H9 (cell line): Measurements from ENCODE around the gene LHPP. TPM values are rescaled to one million over a fixed set of nuclear protein-coding genes. Genes with fewer than 3 reads are reported as not detected.

Experiments
- DNase-seq: peaks from one replicate; pipeline ENCODE4 v3.0.0-alpha.2; 2017
- H2AFZ ChIP-seq: one replicate; pipeline ENCODE4 v1.6.1; 2013; ENCODE audit warnings: mild to moderate bottlenecking, low read length, control low read depth, moderate library complexity
- H2AK5ac ChIP-seq: 2 replicates; pipeline ENCODE4 v1.6.1; 2013; ENCODE audit warnings: low read length, control low read depth, mixed read lengths; ENCODE audit not compliant: insufficient read length
- H2BK120ac ChIP-seq: one replicate; pipeline ENCODE4 v1.6.1; 2013; ENCODE audit warnings: low read depth, mild to moderate bottlenecking, low read length, control low read depth, inconsistent platforms; ENCODE audit not compliant: poor library complexity, severe bottlenecking
- H2BK12ac ChIP-seq: 2 replicates; pipeline ENCODE4 v1.6.1; 2013; ENCODE audit warnings: low read length, control low read depth, mixed read lengths, low read depth; ENCODE audit not compliant: insufficient read length
- H2BK15ac ChIP-seq: 2 replicates; pipeline ENCODE4 v1.6.1; 2013; ENCODE audit warnings: low read depth, low read length, control low read depth
- H2BK20ac ChIP-seq: one replicate; pipeline ENCODE4 v1.6.1; 2013; ENCODE audit warnings: low read depth, mild to moderate bottlenecking, low read length, control low read depth, inconsistent platforms; ENCODE audit not compliant: poor library complexity, severe bottlenecking
- H2BK5ac ChIP-seq: 2 replicates; pipeline ENCODE4 v1.6.1; 2013; ENCODE audit warnings: low read length, control low read depth, mixed read lengths; ENCODE audit not compliant: insufficient read length
- H3K14ac ChIP-seq: 2 replicates; pipeline ENCODE4 v1.6.1; 2013; ENCODE audit warnings: low read length, control low read depth; ENCODE audit not compliant: insufficient read depth
- H3K18ac ChIP-seq: 2 replicates; pipeline ENCODE4 v1.6.1; 2013; ENCODE audit warnings: low read depth, mild to moderate bottlenecking, mixed read lengths, low read length, control low read depth; ENCODE audit not compliant: insufficient read length
- H3K23ac ChIP-seq: 2 replicates; pipeline ENCODE4 v1.6.1; 2013; ENCODE audit warnings: low read length, control low read depth, mixed read lengths, low read depth; ENCODE audit not compliant: insufficient read length
- H3K23me2 ChIP-seq: 2 replicates; pipeline ENCODE4 v1.6.1; 2013; ENCODE audit warnings: low read depth, mild to moderate bottlenecking, mixed read lengths, low read length, control low read depth; ENCODE audit not compliant: insufficient read length, poor library complexity, severe bottlenecking
- H3K27ac ChIP-seq: 2 replicates; pipeline ENCODE4 v1.5.1; 2013; ENCODE audit warnings: low read length, control low read depth, mixed read lengths, low read depth; ENCODE audit not compliant: insufficient read length
- H3K27me3 ChIP-seq: 2 replicates; pipeline ENCODE4 v1.6.1; 2013; ENCODE audit warnings: low read length, control low read depth, inconsistent platforms; ENCODE audit not compliant: insufficient read depth
- H3K4ac ChIP-seq: 2 replicates; pipeline ENCODE4 v1.6.1; 2013; ENCODE audit warnings: low read depth, mild to moderate bottlenecking, control low read depth, inconsistent platforms, low read length, moderate library complexity
- H3K4me1 ChIP-seq: 2 replicates; pipeline ENCODE4 v1.6.1; 2013; ENCODE audit warnings: low read length, control low read depth, inconsistent platforms; ENCODE audit not compliant: insufficient read depth
- H3K4me2 ChIP-seq: 2 replicates; pipeline ENCODE4 v1.6.1; 2013; ENCODE audit warnings: low read length, control low read depth, mixed read lengths; ENCODE audit not compliant: insufficient read length, insufficient read depth
- H3K56ac ChIP-seq: 2 replicates; pipeline ENCODE4 v1.6.1; 2013; ENCODE audit warnings: low read depth, mild to moderate bottlenecking, mixed read lengths, low read length, control low read depth; ENCODE audit not compliant: insufficient read length
- H3K79me1 ChIP-seq: 2 replicates; pipeline ENCODE4 v1.6.1; 2013; ENCODE audit warnings: low read depth, mild to moderate bottlenecking, moderate library complexity, low read length, control low read depth, inconsistent platforms; ENCODE audit not compliant: insufficient read depth, poor library complexity, severe bottlenecking
- H3K79me2 ChIP-seq: 2 replicates; pipeline ENCODE4 v1.6.1; 2013; ENCODE audit warnings: low read length, control low read depth, inconsistent platforms; ENCODE audit not compliant: insufficient read depth
- H3K9ac ChIP-seq: 2 replicates; pipeline ENCODE4 v1.6.1; 2013; ENCODE audit warnings: low read length, control low read depth, mixed read lengths; ENCODE audit not compliant: insufficient read length; ENCODE audit errors: extremely low read depth
- H3K9me3 ChIP-seq: one replicate; pipeline ENCODE4 v1.6.1; 2013; ENCODE audit warnings: low read depth, low read length, inconsistent platforms; ENCODE audit not compliant: control insufficient read depth
- H3T11ph ChIP-seq: one replicate; pipeline ENCODE4 v1.6.1; 2013; ENCODE audit warnings: mild to moderate bottlenecking, low read length, control low read depth, inconsistent platforms
- H4K20me1 ChIP-seq: one replicate; pipeline ENCODE4 v1.6.1; 2013; ENCODE audit not compliant: control insufficient read depth, insufficient read length, insufficient read depth
- H4K5ac ChIP-seq: 2 replicates; pipeline ENCODE4 v1.6.1; 2013; ENCODE audit warnings: low read depth, mild to moderate bottlenecking, mixed read lengths, low read length, control low read depth; ENCODE audit not compliant: insufficient read length
- H4K8ac ChIP-seq: replicated peaks from 2 replicates; pipeline ENCODE4 v1.6.1; 2013; ENCODE audit warnings: low read length, control low read depth, mixed read lengths, low read depth; ENCODE audit not compliant: insufficient read length
- H4K91ac ChIP-seq: 2 replicates; pipeline ENCODE4 v1.6.1; 2013; ENCODE audit warnings: low read depth, mild to moderate bottlenecking, moderate library complexity, mixed read lengths, low read length, control low read depth; ENCODE audit not compliant: insufficient read length
- H3K27ac Mint-ChIP-seq, 3 experiments: 2 replicates in 2 of 3; 3 replicates in 1 of 3; pipeline ENCODE4 v1.8.0; 2020 to 2021; ENCODE audit warnings: mixed read lengths in 3 of 3, mild to moderate bottlenecking in 1 of 3, moderate library complexity in 1 of 3
- H3K27me3 Mint-ChIP-seq: 2 replicates; pipeline ENCODE4 v1.8.0; 2021; ENCODE audit warnings: low read depth, mild to moderate bottlenecking, moderate library complexity, mixed read lengths
- H3K36me3 Mint-ChIP-seq, 3 experiments: 2 replicates in 2 of 3; 3 replicates in 1 of 3; pipeline ENCODE4 v1.8.0; 2020 to 2021; ENCODE audit warnings: low read depth in 3 of 3, mixed read lengths in 3 of 3; ENCODE audit not compliant: insufficient read depth in 1 of 3
- H3K4me1 Mint-ChIP-seq, 2 experiments: 2 replicates each; pipeline ENCODE4 v1.8.0; 2020; ENCODE audit warnings: mixed read lengths in 2 of 2
- H3K4me3 Mint-ChIP-seq, 2 experiments: 2 replicates in 1 of 2; 3 replicates in 1 of 2; pipeline ENCODE4 v1.8.0; 2020 to 2021; ENCODE audit warnings: mild to moderate bottlenecking in 2 of 2, mixed read lengths in 2 of 2, moderate library complexity in 1 of 2
- H3K9me3 Mint-ChIP-seq, 2 experiments: 2 replicates in 1 of 2; 3 replicates in 1 of 2; pipeline ENCODE4 v1.8.0; 2020; ENCODE audit warnings: mild to moderate bottlenecking in 2 of 2, mixed read lengths in 2 of 2, moderate library complexity in 1 of 2
- CTCF ChIP-seq: fragments of 200-600 bp; sonication (generic); conservative IDR thresholded peaks from 3 replicates; pipeline ENCODE4 v1.8.0; 2021; ENCODE audit warnings: antibody characterized with exemption, mild to moderate bottlenecking
- WGBS: extraction: QIAGEN DNeasy Blood & Tissue Kit; methylation state at CpG from one replicate; pipeline ENCODE4 v1.1.7; 2013; ENCODE audit warnings: missing lambda C conversion rate, low lambda C conversion rate, mixed read lengths; ENCODE audit not compliant: insufficient read length; ENCODE audit errors: extremely low coverage; 5-methylcytosine and 5-hydroxymethylcytosine counted together
- total RNA-seq: library from RNA; stranded (reverse); gene quantifications from 2 replicates; pipeline ENCODE4 v1.2.1, GENCODE V29; 2021

LHPP gene
- total RNA-seq, 1 experiment from 2014 or later = 29.6 TPM

- Histone ChIP-seq H3K56ac (no peak overlapping the region), H3K4ac (no peak overlapping the region), H2BK12ac (no peak overlapping the region), H3K79me1 (no peaks in the 10 kb centered on the region), H2BK120ac (no peak overlapping the region), H3K18ac (no peak overlapping the region), H3K9ac (no peak overlapping the region), H3K23me2 (no peaks in the 10 kb centered on the region), H2BK5ac (no peak overlapping the region), H2AK5ac (no peak overlapping the region), H4K91ac (no peak overlapping the region), H3K79me2 (no peaks in the 10 kb centered on the region), H2BK20ac (no peak overlapping the region), H3K14ac (no peak overlapping the region), H4K5ac (no peak overlapping the region), H3K27ac (no peak overlapping the region), H3T11ph (no peak overlapping the region), H4K8ac (no peak overlapping the region), H2AFZ (no peak overlapping the region), H2BK15ac (no peak overlapping the region), H3K4me1 (no peaks in the 10 kb centered on the region), H3K4me2 (no peak overlapping the region), H3K9me3 (no peaks in the 10 kb centered on the region), H4K20me1 (no peaks in the 10 kb centered on the region), H3K23ac (no peak overlapping the region), H3K27me3 (no peaks in the 10 kb centered on the region)
- no CpG with 5 or more reads among the region's 9 CpGs for WGBS
- Mint-ChIP-seq H3K4me3 (no peak overlapping the region), H3K4me1 (peaks cover 10 to 16% of the 10 kb centered on the region in 2 experiments), H3K9me3 (peaks cover 2 to 7% of the 10 kb centered on the region in 2 experiments; a peak in 3 of 5 replicates), H3K27ac (no peak overlapping the region), H3K27me3 (no peaks in the 10 kb centered on the region), H3K36me3 (peaks cover 38 to 42% (median 38%) of the 10 kb centered on the region in 3 experiments; a peak in 6 of 7 replicates)
- no peak for TF ChIP-seq CTCF
- DNase-seq = no peak
These were observed 29.5 kb downstream of the LHPP start for GRCh38 chr10:124491105-124491504.
